VCaP (cell line): ENCODE results near the gene IZUMO3.

Experiments used
- H3K27ac ChIP-seq: fragments of 450-650 bp; 2 replicates; pipeline ENCODE4 v1.5.1; 2017
- CTCF ChIP-seq: fragments of 450-650 bp; conservative IDR thresholded peaks from 2 replicates; pipeline ENCODE4 v1.5.1; 2017; ENCODE audit warnings: mild to moderate bottlenecking, moderate library complexity

The IZUMO3 gene

GRCh38 chr9:24504521-24504920 is 41.2 kb downstream of the IZUMO3 start:
- no peak for TF ChIP-seq CTCF
- no peak overlapping the region for H3K27ac ChIP-seq

GRCh38 chr9:24502206-24502937 is 43.3 kb downstream of the IZUMO3 start:
- H3K27ac ChIP-seq = no peak overlapping the region
- TF ChIP-seq CTCF = no peak

DNA sequence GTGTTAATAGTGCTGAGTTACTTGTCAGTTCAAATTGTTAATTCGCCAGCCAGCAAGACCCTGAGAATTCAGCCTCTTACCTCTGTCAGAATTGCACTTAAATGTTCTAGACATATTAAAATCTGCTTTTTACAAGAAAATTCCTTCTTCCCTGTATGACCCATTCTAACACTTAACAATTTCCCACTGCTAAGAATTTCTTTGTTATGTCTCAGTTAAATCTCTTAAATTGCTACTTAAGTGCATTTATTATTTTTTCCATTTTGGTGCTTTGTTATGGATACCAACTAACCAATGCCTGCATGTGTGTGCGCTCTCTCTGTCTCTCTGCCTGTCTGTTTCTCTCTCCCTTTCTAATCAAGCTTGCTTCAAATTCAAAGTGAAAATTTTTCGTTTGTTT is 44.9 kb downstream of the IZUMO3 start:
- H3K27ac ChIP-seq = no peak overlapping the region
- TF ChIP-seq CTCF = no peak

DNA sequence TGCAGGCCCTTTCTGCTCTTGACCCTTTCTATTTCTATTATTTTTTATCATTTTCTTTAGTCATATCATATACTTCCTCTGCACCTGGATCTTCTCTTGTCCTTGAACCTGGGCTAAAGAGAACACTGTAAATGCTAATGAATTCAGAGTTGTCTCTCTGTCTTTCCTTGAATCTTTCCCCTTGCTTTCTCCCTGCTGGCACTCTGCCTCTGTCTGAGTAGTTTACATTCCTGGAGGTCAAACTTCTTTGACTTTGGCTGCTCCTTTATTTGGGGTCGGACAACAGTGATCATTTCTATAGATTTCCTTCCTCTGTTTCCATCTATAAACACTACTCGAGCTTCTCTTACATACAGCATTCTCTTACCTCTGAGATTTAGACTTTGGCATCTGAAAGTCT is 47.1 kb downstream of the IZUMO3 start:
- H3K27ac ChIP-seq = no peak overlapping the region
- no peak for TF ChIP-seq CTCF

DNA sequence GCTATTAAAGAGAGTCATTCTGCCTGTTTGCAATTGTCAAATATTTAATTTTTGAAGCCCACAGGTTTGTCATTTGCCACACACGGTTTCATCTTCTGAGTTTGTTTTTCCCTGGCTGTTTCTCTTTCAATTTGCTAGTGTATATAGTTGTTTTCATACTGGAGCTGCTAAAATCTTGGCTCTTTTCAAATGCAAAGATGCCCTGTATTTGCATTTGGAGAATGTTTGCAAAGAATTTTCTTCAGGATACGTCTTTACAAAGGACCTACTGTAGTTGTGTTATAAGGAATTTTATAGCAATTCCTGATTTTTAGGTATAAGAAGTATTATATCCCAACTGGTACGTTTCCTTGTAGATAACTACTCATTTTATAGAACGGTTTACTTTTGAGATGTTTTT is 48.0 kb downstream of the IZUMO3 start:
- no peak overlapping the region for H3K27ac ChIP-seq
- TF ChIP-seq CTCF = no peak
